CD4-positive, alpha-beta T cell (primary cell): ENCODE measurements around the gene PRKCA. TPM values are rescaled to one million over a fixed set of nuclear protein-coding genes. Genes with fewer than 3 reads are reported as not detected.

Source experiments
- ATAC-seq: fragments of 200-7000 bp; cut with Tn5 transposase; one replicate; pipeline ENCODE4 v1.10.0; 2022; ENCODE audit warnings: mild to moderate bottlenecking; ENCODE audit not compliant: poor library complexity
- CTCF ChIA-PET: fragments of 350-600 bp; sonication (Branson Sonifier 250); formaldehyde crosslinking; loops from one replicate; lab custom pipeline; 2021; ENCODE audit warnings: antibody characterized with exemption, inconsistent platforms; lab: Charles Lee
- POLR2A ChIA-PET: fragments of 350-600 bp; sonication (Branson Sonifier 250); formaldehyde crosslinking; loops from one replicate; lab custom pipeline; 2021; ENCODE audit warnings: antibody characterized with exemption, inconsistent platforms; lab: Charles Lee
- DNase-seq, 14 experiments: peaks; one replicate each; pipeline ENCODE4 v3.0.0-alpha.2; 2013 to 2020; ENCODE audit warnings: mixed read lengths in 2 of 14
- H3K27ac ChIP-seq, 2 donors: one replicate each; pipeline versions ENCODE4 v1.5.1 to v1.7.0; 2013; ENCODE audit warnings: low read length in 2 of 2, low read depth in 1 of 2, mild to moderate bottlenecking in 1 of 2
- H3K27me3 ChIP-seq, 2 experiments: 1 replicate in 1 of 2; 2 replicates in 1 of 2; pipeline versions ENCODE4 v1.6.1 to v1.7.0; 2013; ENCODE audit warnings: low read length in 2 of 2, control low read depth in 1 of 2, mild to moderate bottlenecking in 1 of 2, moderate library complexity in 1 of 2; ENCODE audit not compliant: insufficient read depth in 2 of 2, control insufficient read depth in 1 of 2
- H3K36me3 ChIP-seq: one replicate; pipeline ENCODE4 v1.6.1; 2013; ENCODE audit warnings: low read length, control low read depth; ENCODE audit not compliant: insufficient read depth
- H3K4me1 ChIP-seq: one replicate; pipeline ENCODE4 v1.6.1; 2013; ENCODE audit warnings: low read length, control low read depth; ENCODE audit not compliant: insufficient read depth
- H3K4me3 ChIP-seq: one replicate; pipeline ENCODE4 v1.5.1; 2013; ENCODE audit warnings: mild to moderate bottlenecking, low read length, moderate library complexity
- H3K9me3 ChIP-seq, 2 experiments: 1 replicate in 1 of 2; 2 replicates in 1 of 2; pipeline versions ENCODE4 v1.6.1 to v1.7.0; 2013; ENCODE audit warnings: low read length in 2 of 2, mild to moderate bottlenecking in 2 of 2, control low read depth in 1 of 2, moderate library complexity in 1 of 2; ENCODE audit not compliant: control insufficient read depth in 1 of 2, insufficient read depth in 1 of 2
- H3K27ac Mint-ChIP-seq: one replicate; pipeline ENCODE4 v1.8.0; 2020; ENCODE audit warnings: mixed read lengths
- H3K27me3 Mint-ChIP-seq: one replicate; pipeline ENCODE4 v1.8.0; 2021; ENCODE audit warnings: mixed read lengths
- H3K36me3 Mint-ChIP-seq: one replicate; pipeline ENCODE4 v1.8.0; 2021; ENCODE audit warnings: low read depth, mixed read lengths
- H3K4me1 Mint-ChIP-seq: one replicate; pipeline ENCODE4 v1.8.0; 2021; ENCODE audit warnings: low read depth, mixed read lengths
- H3K4me3 Mint-ChIP-seq: one replicate; pipeline ENCODE4 v1.8.0; 2020; ENCODE audit warnings: mild to moderate bottlenecking, mixed read lengths
- H3K9me3 Mint-ChIP-seq: one replicate; pipeline ENCODE4 v1.8.0; 2020; ENCODE audit warnings: mixed read lengths
- CTCF ChIP-seq: fragments of 200-600 bp; IDR thresholded peaks from one replicate; pipeline ENCODE4 v1.8.0; 2022; ENCODE audit warnings: antibody characterized with exemption, mild to moderate bottlenecking
- intact Hi-C, 2 experiments: fragments of 100-400 bp; cut with DNase I in 1 of 2; cut with micrococcal nuclease in 1 of 2; formaldehyde crosslinking; loops; one replicate each; pipeline versions ENCODE4 v1.15.1 to v1.9.0; 2023 to 2025; cut with DNase I, micrococcal nuclease
- total RNA-seq, 174 experiments: library from RNA in 2 of 174; stranded (reverse) in 2 of 174; gene quantifications; one replicate each; pipeline ENCODE4 v1.2.3 and lab custom pipeline; 2021 to 2026

Gene PRKCA
- total RNA-seq, 2 experiments from 2014 or later: 84.8 to 88.6 TPM

DNA sequence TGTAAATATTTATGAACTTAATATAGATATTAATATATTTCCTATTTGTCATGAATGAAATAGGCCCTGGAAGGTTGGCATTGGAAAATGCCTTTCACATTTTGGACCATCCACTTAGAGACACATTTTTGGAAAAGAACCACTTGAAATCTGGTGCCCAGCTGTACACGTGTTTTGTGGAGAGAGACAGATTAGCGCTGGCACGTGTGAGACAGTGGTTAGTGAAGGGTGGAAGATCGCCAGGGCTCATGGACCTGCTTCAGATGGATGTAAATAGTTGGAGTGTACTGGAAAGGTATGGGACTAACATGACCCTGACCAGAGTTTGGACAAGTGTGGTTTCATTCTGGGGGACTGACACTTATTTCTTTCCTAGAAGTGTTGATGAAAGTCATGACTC lies 222.9 kb downstream of the PRKCA start:
- H3K4me3 Mint-ChIP-seq: no peak overlapping the region
- intact Hi-C loops: no loop called here
- H3K27ac Mint-ChIP-seq: no peak overlapping the region
- H3K36me3 ChIP-seq: peaks cover 6% of the 10 kb centered on the region
- no peaks in the 10 kb centered on the region for H3K9me3 ChIP-seq
- no peak for ATAC-seq
- no peaks in the 10 kb centered on the region for H3K27me3 Mint-ChIP-seq
- H3K9me3 Mint-ChIP-seq: peaks cover 3% of the 10 kb centered on the region
- peaks cover 76% of the 10 kb centered on the region for H3K4me1 Mint-ChIP-seq
- H3K27me3 ChIP-seq: no peaks in the 10 kb centered on the region
- CTCF ChIA-PET: no interaction called here
- H3K36me3 Mint-ChIP-seq: peaks cover 79% of the 10 kb centered on the region
- no peak for TF ChIP-seq CTCF
- no peak overlapping the region for H3K4me3 ChIP-seq
- DNase-seq: no peak
- peaks cover 9% of the 10 kb centered on the region for H3K4me1 ChIP-seq
- no peak overlapping the region for H3K27ac ChIP-seq
- POLR2A ChIA-PET: no interaction called here

GRCh38 chr17:66526827-66527226 lies 224.4 kb downstream of the PRKCA start:
- no peak overlapping the region for H3K4me3 ChIP-seq
- POLR2A ChIA-PET: no interaction called here
- ATAC-seq: no peak
- H3K36me3 Mint-ChIP-seq: peaks cover 74% of the 10 kb centered on the region
- H3K9me3 ChIP-seq: no peaks in the 10 kb centered on the region
- intact Hi-C loops: no loop called here
- no peak overlapping the region for H3K27ac Mint-ChIP-seq
- DNase-seq: no peak
- H3K36me3 ChIP-seq: peaks cover 6% of the 10 kb centered on the region
- H3K27ac ChIP-seq: no peak overlapping the region
- H3K27me3 Mint-ChIP-seq: no peaks in the 10 kb centered on the region
- CTCF ChIA-PET: no interaction called here
- H3K4me1 Mint-ChIP-seq: peaks cover 79% of the 10 kb centered on the region
- H3K9me3 Mint-ChIP-seq: peaks cover 3% of the 10 kb centered on the region
- H3K4me1 ChIP-seq: peaks cover 9% of the 10 kb centered on the region
- H3K27me3 ChIP-seq: no peaks in the 10 kb centered on the region
- no peak for TF ChIP-seq CTCF
- H3K4me3 Mint-ChIP-seq: no peak overlapping the region

GRCh38 chr17:66527335-66527734 lies 224.9 kb downstream of the PRKCA start:
- H3K4me1 ChIP-seq: peaks cover 6% of the 10 kb centered on the region
- peaks cover 3% of the 10 kb centered on the region for H3K9me3 Mint-ChIP-seq
- DNase-seq: no peak
- POLR2A ChIA-PET: no interaction called here
- no peak for ATAC-seq
- no peaks in the 10 kb centered on the region for H3K9me3 ChIP-seq
- TF ChIP-seq CTCF: no peak
- peaks cover 74% of the 10 kb centered on the region for H3K4me1 Mint-ChIP-seq
- no peak overlapping the region for H3K4me3 ChIP-seq
- intact Hi-C loops: no loop called here
- no peaks in the 10 kb centered on the region for H3K27me3 Mint-ChIP-seq
- CTCF ChIA-PET: no interaction called here
- H3K36me3 ChIP-seq: peaks cover 6% of the 10 kb centered on the region
- peaks cover 69% of the 10 kb centered on the region for H3K36me3 Mint-ChIP-seq
- no peak overlapping the region for H3K27ac Mint-ChIP-seq
- H3K27me3 ChIP-seq: no peaks in the 10 kb centered on the region
- H3K27ac ChIP-seq: no peak overlapping the region
- no peak overlapping the region for H3K4me3 Mint-ChIP-seq
